Activated CD4-positive, alpha-beta T cell treated with anti-CD3 and anti-CD28 coated beads for 1 hour (primary cell): ENCODE measurements around the gene TMEFF2.
"Not testable (repeated sequence)": the region's sequence is repeated elsewhere in the genome, so short reads cannot be mapped to it uniquely, and the experiment has no call there.

Source experiments
- DNase-seq: peaks from one replicate; pipeline ENCODE4 v3.0.0-alpha.2; 2020

The TMEFF2 gene

GRCh38 chr2:191922736-191923651 lies 271.7 kb downstream of the TMEFF2 start:
- DNase-seq = no peak

- DNase-seq = not testable (repeated sequence)
Observed at GRCh38 chr2:191921650-191922049, 273.1 kb downstream of the TMEFF2 start.

GRCh38 chr2:191920502-191920901 lies 274.2 kb downstream of the TMEFF2 start:
- DNase-seq = no peak

GRCh38 chr2:191917967-191918651 lies 276.6 kb downstream of the TMEFF2 start:
- no peak for DNase-seq

GRCh38 chr2:191917430-191917881 lies 277.3 kb downstream of the TMEFF2 start:
- DNase-seq = no peak

GRCh38 chr2:191916826-191917225 lies 277.9 kb downstream of the TMEFF2 start:
- no peak for DNase-seq

- DNase-seq = no peak
Observed at GRCh38 chr2:191915750-191916149, 279.0 kb downstream of the TMEFF2 start.

GRCh38 chr2:191913796-191914195 lies 280.9 kb downstream of the TMEFF2 start:
- no peak for DNase-seq

GRCh38 chr2:191912764-191913163 lies 282.0 kb downstream of the TMEFF2 start:
- no peak for DNase-seq

- no peak for DNase-seq
Observed at GRCh38 chr2:191910518-191910917, 284.2 kb downstream of the TMEFF2 start.

- DNase-seq = no peak
Observed at GRCh38 chr2:191908874-191909273, 285.9 kb downstream of the TMEFF2 start.

- DNase-seq = no peak
Observed at GRCh38 chr2:191907545-191907944, 287.2 kb downstream of the TMEFF2 start.

- no peak for DNase-seq
Observed at GRCh38 chr2:191907091-191907490, 287.6 kb downstream of the TMEFF2 start.

- DNase-seq = no peak
Observed at GRCh38 chr2:191905336-191905735, 289.4 kb downstream of the TMEFF2 start.

GRCh38 chr2:191901031-191901430 lies 293.7 kb downstream of the TMEFF2 start:
- no peak for DNase-seq

GRCh38 chr2:191899410-191899809 lies 295.3 kb downstream of the TMEFF2 start:
- DNase-seq = no peak
